HG02678 (cell line): ENCODE results near the gene RAMACL.

ENCODE experiments used
- ATAC-seq: cut with Tn5 transposase; IDR thresholded peaks from one replicate; pipeline ENCODE4 v1.9.1; 2021; ENCODE audit warnings: mild to moderate bottlenecking, moderate library complexity; ENCODE audit not compliant: unreplicated experiment

RAMACL gene

GRCh38 chr6:166538297-166539010 lies 48.0 kb downstream of the RAMACL start:
- ATAC-seq: no peak

- no peak for ATAC-seq
Observed at GRCh38 chr6:166534658-166535406, 51.6 kb downstream of the RAMACL start.

GRCh38 chr6:166533205-166533824 lies 53.2 kb downstream of the RAMACL start:
- ATAC-seq: no peak
